ENCODE measurements around the gene DDX4.

The DDX4 gene

DNA sequence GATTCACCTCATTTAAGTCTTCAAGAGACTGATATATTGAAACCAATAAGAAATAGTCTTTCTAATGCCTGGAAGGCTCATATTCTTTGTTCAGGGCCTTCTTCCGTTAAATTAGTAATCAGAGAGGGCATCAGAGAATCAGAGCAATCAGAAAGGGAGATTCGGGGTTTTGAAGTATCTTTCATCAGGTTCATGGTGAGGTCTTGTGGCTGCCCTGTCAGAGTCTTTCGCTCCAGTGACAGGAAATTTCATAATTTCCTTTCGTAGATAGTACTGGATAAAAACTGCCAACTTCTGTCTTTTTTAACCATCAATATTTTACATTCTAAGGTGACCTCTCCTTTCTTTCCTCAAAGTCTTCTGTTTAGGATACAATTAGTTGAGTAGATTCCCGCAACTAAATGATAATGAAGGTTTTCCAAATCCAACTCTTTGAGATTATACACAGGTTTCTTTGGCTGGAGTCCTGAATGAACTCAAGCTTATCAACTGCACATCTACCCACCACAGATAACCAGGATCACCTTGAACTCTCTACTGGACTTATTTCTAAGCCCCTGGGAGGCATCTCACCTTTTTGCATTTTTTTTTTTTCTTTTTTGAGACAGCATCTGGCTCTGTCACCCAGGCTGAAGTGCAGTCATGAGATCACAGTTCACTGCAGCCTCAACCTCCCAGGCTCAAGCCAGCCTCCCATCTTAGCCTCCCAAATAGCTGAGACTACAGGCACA is 118.8 kb downstream of the DDX4 start:
- TF ChIP-seq, protein P1, sequence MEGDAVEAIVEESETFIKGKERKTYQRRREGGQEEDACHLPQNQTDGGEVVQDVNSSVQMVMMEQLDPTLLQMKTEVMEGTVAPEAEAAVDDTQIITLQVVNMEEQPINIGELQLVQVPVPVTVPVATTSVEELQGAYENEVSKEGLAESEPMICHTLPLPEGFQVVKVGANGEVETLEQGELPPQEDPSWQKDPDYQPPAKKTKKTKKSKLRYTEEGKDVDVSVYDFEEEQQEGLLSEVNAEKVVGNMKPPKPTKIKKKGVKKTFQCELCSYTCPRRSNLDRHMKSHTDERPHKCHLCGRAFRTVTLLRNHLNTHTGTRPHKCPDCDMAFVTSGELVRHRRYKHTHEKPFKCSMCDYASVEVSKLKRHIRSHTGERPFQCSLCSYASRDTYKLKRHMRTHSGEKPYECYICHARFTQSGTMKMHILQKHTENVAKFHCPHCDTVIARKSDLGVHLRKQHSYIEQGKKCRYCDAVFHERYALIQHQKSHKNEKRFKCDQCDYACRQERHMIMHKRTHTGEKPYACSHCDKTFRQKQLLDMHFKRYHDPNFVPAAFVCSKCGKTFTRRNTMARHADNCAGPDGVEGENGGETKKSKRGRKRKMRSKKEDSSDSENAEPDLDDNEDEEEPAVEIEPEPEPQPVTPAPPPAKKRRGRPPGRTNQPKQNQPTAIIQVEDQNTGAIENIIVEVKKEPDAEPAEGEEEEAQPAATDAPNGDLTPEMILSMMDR (IDR thresholded peaks at IDR 0.05; ENCODE audit: extremely low read depth, missing control alignments): no peak
- no peak for DNase-seq (ENCODE audit: low spot score)

- DNase-seq (ENCODE audit: low spot score): no peak
- TF ChIP-seq, protein P1 (IDR thresholded peaks at IDR 0.05; ENCODE audit: extremely low read depth, missing control alignments): no peak
Observed at GRCh38 chr5:55857247-55857640, 119.4 kb downstream of the DDX4 start.

DNA sequence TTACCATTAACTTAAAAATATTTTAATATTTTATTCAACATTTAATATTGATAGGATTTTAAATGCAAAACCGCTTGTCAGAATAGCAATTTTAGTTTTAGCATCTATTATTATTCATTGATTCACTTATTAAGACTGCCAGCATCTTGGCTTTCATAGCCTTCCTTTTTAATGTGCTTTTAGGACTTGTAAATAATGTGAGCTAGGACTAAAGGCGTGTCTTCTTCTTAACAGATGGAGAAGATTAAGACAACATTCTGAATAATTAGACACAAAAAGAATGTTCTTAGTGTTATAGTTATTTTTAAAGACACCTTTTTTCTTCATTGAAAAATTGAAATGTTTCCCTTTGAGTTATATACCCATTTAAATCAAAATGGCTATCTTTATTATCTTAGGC is 120.2 kb downstream of the DDX4 start:
- TF ChIP-seq, protein P1 (IDR thresholded peaks at IDR 0.05; ENCODE audit: extremely low read depth, missing control alignments): no peak
- DNase-seq (ENCODE audit: low spot score): no peak

- no peak for DNase-seq (ENCODE audit: low spot score)
- TF ChIP-seq, protein P1 (IDR thresholded peaks at IDR 0.05; ENCODE audit: extremely low read depth, missing control alignments): no peak
Observed at GRCh38 chr5:55860288-55860687, 122.4 kb downstream of the DDX4 start.

- TF ChIP-seq, protein P1 (IDR thresholded peaks at IDR 0.05; ENCODE audit: extremely low read depth, missing control alignments): no peak
- DNase-seq (ENCODE audit: low spot score): no peak
Observed at GRCh38 chr5:55860709-55861108, 122.8 kb downstream of the DDX4 start.

GRCh38 chr5:55864606-55865541 is 127.0 kb downstream of the DDX4 start:
- TF ChIP-seq, protein P1 (IDR thresholded peaks at IDR 0.05; ENCODE audit: extremely low read depth, missing control alignments): no peak
- DNase-seq (ENCODE audit: low spot score): no peak

DNA sequence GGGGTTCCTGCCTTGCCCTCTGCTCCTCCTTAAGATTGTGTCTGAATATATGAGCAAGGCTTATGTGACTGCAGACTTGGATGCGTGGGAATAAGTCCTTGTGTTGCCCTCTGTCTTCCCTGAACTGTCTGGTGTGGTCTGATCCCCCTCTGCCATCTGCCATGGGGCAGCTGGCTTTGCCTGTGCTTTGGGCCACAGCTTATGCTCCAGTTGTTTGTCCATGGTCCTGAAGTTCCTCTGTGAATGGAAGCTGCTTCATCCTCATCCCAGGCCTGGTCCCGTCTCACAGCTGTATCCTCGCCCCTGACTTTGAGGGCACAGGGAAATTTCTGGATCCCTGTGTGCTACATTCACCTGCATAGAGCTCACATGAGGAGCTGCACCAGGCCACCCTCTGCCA is 128.0 kb downstream of the DDX4 start:
- DNase-seq (ENCODE audit: low spot score): no peak
- TF ChIP-seq, protein P1 (IDR thresholded peaks at IDR 0.05; ENCODE audit: extremely low read depth, missing control alignments): no peak
